Thyroid gland (tissue), 4 donors: ENCODE measurements around the gene CDC14A. TPM values are rescaled to one million over a fixed set of nuclear protein-coding genes. Genes with fewer than 3 reads are reported as not detected.
"Not testable (repeated sequence)": the region's sequence is repeated elsewhere in the genome, so short reads cannot be mapped to it uniquely, and the experiment has no call there.

Experiments used
- DNase-seq, 2 donors: peaks; one replicate each; pipeline ENCODE4 v3.0.0-alpha.2; 2019
- H3K27ac ChIP-seq, 3 donors: fragments of 200-600 bp; sonication (generic); 1 replicate in 2 of 3; 2 replicates in 1 of 3; pipeline ENCODE4 v1.5.1; 2016 to 2019; ENCODE audit warnings: mild to moderate bottlenecking in 1 of 3, moderate library complexity in 1 of 3
- H3K27me3 ChIP-seq: fragments of 200-600 bp; sonication (generic); one replicate; pipeline ENCODE4 v1.5.1; 2019
- H3K36me3 ChIP-seq, 2 donors: fragments of 200-600 bp; sonication (generic); one replicate each; pipeline ENCODE4 v1.5.1; 2016 to 2019
- H3K4me1 ChIP-seq, 2 donors: fragments of 200-600 bp; sonication (generic); one replicate each; pipeline ENCODE4 v1.5.1; 2017 to 2019
- H3K4me3 ChIP-seq, 3 donors: fragments of 200-600 bp; sonication (generic); replicated peaks in 1 of 3; 1 replicate in 2 of 3; 2 replicates in 1 of 3; pipeline ENCODE4 v1.5.1; 2016; ENCODE audit warnings: mild to moderate bottlenecking in 1 of 3
- H3K9me3 ChIP-seq: fragments of 200-600 bp; sonication (generic); one replicate; pipeline ENCODE4 v1.5.1; 2017
- POLR2A ChIP-seq, 2 donors: fragments of 450-650 bp; IDR thresholded peaks; one replicate each; pipeline ENCODE4 v1.6.1; 2017; ENCODE audit warnings: antibody characterized with exemption in 2 of 2, mild to moderate bottlenecking in 2 of 2, moderate library complexity in 1 of 2
- WGBS, 2 donors: methylation state at CpG; one replicate each; pipeline ENCODE4 v1.1.5; 2017; 5-methylcytosine and 5-hydroxymethylcytosine counted together
- intact Hi-C: fragments of 100-400 bp; cut with DNase I; formaldehyde crosslinking; loops from one replicate; pipeline ENCODE4 v1.15.1; 2023
- total RNA-seq, 4 donors: library from RNA; depleted of rRNA; stranded (reverse); fragments of >200 nt; gene quantifications; one replicate each; pipeline ENCODE4 v1.2.3, GENCODE V29; 2016
- TF ChIP-seq, protein P1 (sequence below), 6 experiments: fragments of 200-600 bp in 3 of 6; fragments of 450-650 bp in 3 of 6; sonication (generic) in 3 of 6; IDR thresholded peaks; one replicate each; pipeline ENCODE4 v1.5.1; 2016 to 2019; ENCODE audit warnings: antibody characterized with exemption in 6 of 6, mild to moderate bottlenecking in 2 of 6, inconsistent platforms in 1 of 6, moderate library complexity in 1 of 6

CDC14A gene
- total RNA-seq, 4 donors from 2014 or later = 17.1 to 32.8 (median 28.0) TPM

DNA sequence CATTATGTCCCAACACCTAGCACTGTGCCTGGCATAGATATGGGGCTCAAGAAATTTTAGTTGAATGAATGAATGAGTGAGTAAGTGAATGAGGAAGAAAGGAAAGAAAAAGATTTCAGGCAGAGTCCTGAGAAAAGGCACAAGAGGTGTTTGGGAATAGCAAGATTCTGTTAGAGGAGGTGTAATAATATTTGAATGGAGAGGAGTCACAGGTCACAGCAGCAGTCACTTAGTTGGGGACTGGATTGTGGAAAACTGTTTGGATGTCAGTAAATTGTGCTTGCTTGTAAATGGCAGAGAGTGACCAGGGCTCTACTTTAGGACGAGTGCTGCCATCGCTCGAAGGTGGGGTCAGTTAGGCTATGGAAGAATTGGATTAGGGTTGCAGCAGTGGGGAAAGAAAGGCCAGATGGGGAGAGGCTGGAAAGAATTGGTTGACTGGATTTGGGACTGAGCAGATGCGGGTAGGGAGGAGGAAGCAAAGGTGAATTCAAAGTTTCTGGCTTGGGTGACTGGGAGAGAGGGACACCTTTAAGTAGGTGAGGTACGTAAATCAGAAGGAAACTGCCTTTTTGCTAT, 9.3 kb downstream of the CDC14A start:
- Histone ChIP-seq H3K4me3 (no peak overlapping the region), H3K36me3 (no peaks in the 10 kb centered on the region), H3K9me3 (no peaks in the 10 kb centered on the region), H3K4me1 (peaks cover 34 to 41% of the 10 kb centered on the region in 2 donors), H3K27me3 (no peaks in the 10 kb centered on the region), H3K27ac (peak overlapping the region; percentile 14 to 63 (median 50))
- WGBS, 2 donors = 84 to 91% methylated on average over 5 of the region's 5 CpGs
- DNase-seq = no peak
- TF ChIP-seq POLR2A (IDR thresholded peaks at IDR 0.05) = no peak
- TF ChIP-seq, protein P1, sequence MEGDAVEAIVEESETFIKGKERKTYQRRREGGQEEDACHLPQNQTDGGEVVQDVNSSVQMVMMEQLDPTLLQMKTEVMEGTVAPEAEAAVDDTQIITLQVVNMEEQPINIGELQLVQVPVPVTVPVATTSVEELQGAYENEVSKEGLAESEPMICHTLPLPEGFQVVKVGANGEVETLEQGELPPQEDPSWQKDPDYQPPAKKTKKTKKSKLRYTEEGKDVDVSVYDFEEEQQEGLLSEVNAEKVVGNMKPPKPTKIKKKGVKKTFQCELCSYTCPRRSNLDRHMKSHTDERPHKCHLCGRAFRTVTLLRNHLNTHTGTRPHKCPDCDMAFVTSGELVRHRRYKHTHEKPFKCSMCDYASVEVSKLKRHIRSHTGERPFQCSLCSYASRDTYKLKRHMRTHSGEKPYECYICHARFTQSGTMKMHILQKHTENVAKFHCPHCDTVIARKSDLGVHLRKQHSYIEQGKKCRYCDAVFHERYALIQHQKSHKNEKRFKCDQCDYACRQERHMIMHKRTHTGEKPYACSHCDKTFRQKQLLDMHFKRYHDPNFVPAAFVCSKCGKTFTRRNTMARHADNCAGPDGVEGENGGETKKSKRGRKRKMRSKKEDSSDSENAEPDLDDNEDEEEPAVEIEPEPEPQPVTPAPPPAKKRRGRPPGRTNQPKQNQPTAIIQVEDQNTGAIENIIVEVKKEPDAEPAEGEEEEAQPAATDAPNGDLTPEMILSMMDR (IDR thresholded peaks at IDR 0.05) = no peak
- intact Hi-C loops = loop anchor here (10.0 kb wide), 1 partner anchor 227 kb away; the partner anchor contains the start of genes SASS6 and TRMT13

- WGBS, 2 donors = 96% methylated on average over 16 of the region's 16 CpGs
- TF ChIP-seq, protein P1 (IDR thresholded peaks at IDR 0.05) = no peak
- no peak for TF ChIP-seq POLR2A (IDR thresholded peaks at IDR 0.05)
- Histone ChIP-seq H3K4me1 (peaks cover 33 to 38% of the 10 kb centered on the region in 2 donors), H3K27me3 (no peaks in the 10 kb centered on the region), H3K27ac (no peak overlapping the region), H3K4me3 (no peak overlapping the region), H3K9me3 (no peaks in the 10 kb centered on the region), H3K36me3 (no peaks in the 10 kb centered on the region)
- intact Hi-C loops = loop anchor here (10.0 kb wide), 1 partner anchor 228 kb away; the partner anchor contains the start of genes SASS6 and TRMT13
- no peak for DNase-seq
These were observed 10.6 kb downstream of the CDC14A start for GRCh38 chr1:100362821-100363466.

DNA sequence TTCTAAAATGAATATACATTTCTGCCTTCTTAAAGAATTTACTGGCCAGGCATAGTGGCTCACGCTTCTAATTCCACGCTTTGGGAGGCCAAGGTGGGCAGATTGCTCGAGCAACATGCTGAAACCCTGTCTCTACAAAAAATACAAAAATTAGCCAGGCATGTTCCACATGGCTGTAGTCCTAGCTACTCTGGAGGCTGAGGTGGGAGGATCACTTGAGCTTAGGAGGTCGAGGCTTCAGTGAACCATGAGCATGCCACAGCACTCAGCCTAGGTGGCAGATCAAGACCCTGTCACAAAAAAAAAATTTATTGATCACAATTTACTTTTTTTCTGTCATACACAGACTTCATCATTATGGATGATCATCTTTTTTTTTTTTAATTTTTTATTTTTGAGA, 11.5 kb downstream of the CDC14A start:
- Histone ChIP-seq H3K4me1 (peaks cover 25 to 29% of the 10 kb centered on the region in 2 donors), H3K36me3 (no peaks in the 10 kb centered on the region), H3K9me3 (no peaks in the 10 kb centered on the region), H3K27ac (no peak overlapping the region), H3K4me3 (no peak overlapping the region), H3K27me3 (no peaks in the 10 kb centered on the region)
- no peak for DNase-seq
- TF ChIP-seq, protein P1 (IDR thresholded peaks at IDR 0.05) = no peak
- TF ChIP-seq POLR2A (IDR thresholded peaks at IDR 0.05) = no peak
- 95 to 99% methylated on average over 4 of the region's 4 CpGs for WGBS, 2 donors
- intact Hi-C loops = loop anchor here (10.0 kb wide), 1 partner anchor 229 kb away; the partner anchor contains the start of genes SASS6 and TRMT13

- WGBS, 2 donors = 38 to 56% methylated on average over 3 of the region's 3 CpGs
- peaks cover 19 to 20% of the 10 kb centered on the region in 2 donors for H3K4me1 ChIP-seq
- H3K4me3 ChIP-seq = no peak overlapping the region
- no peaks in the 10 kb centered on the region for H3K36me3 ChIP-seq
- H3K27me3 ChIP-seq = no peaks in the 10 kb centered on the region
- TF ChIP-seq POLR2A (IDR thresholded peaks at IDR 0.05) = no peak
- TF ChIP-seq, protein P1 (IDR thresholded peaks at IDR 0.05) = no peak
- H3K9me3 ChIP-seq = no peaks in the 10 kb centered on the region
- H3K27ac ChIP-seq = no peak overlapping the region
- intact Hi-C loops = loop anchor here (10.0 kb wide), 1 partner anchor 230 kb away; the partner anchor contains the start of genes SASS6 and TRMT13
- no peak for DNase-seq
These were observed 12.4 kb downstream of the CDC14A start for GRCh38 chr1:100364697-100365096.

DNA sequence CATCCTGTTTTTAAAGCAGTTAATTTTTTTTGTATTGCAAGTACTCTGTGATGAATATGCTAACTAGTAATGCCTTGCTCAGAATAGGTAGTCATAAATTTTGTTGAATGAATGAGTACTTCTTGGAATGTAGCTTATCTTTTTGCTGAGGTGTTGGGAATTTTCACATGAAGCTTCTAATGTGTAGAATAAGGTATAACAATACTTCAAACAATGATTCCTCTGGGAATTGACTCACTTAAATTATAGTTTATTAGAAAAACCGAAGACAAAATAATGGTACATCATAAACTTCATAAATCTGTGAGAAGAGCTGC, 13.9 kb downstream of the CDC14A start:
- intact Hi-C loops = loop anchor here (10.0 kb wide), 1 partner anchor 231 kb away; the partner anchor contains the start of genes SASS6 and TRMT13
- WGBS, 2 donors = 94% methylated on average over 1 of the region's 1 CpG
- TF ChIP-seq, protein P1 (IDR thresholded peaks at IDR 0.05) = no peak
- TF ChIP-seq POLR2A (IDR thresholded peaks at IDR 0.05) = no peak

GRCh38 chr1:100369339-100369738, 17.0 kb downstream of the CDC14A start:
- intact Hi-C loops = loop anchor here (10.0 kb wide), 1 partner anchor 235 kb away; the partner anchor contains the start of genes SASS6 and TRMT13
- 98 to 99% methylated on average over 4 of the region's 4 CpGs for WGBS, 2 donors
- not testable (repeated sequence) for H3K4me1 ChIP-seq, H3K36me3 ChIP-seq, H3K9me3 ChIP-seq, H3K27me3 ChIP-seq, H3K27ac ChIP-seq, H3K4me3 ChIP-seq, DNase-seq

More for the DNA sequence above, 13.9 kb downstream of the CDC14A start:
- Histone ChIP-seq H3K4me3 (no peak overlapping the region), H3K36me3 (no peaks in the 10 kb centered on the region), H3K27me3 (no peaks in the 10 kb centered on the region), H3K9me3 (no peaks in the 10 kb centered on the region), H3K4me1 (peaks cover 8 to 9% of the 10 kb centered on the region in 2 donors), H3K27ac (no peak overlapping the region)
- no peak for DNase-seq

DNA sequence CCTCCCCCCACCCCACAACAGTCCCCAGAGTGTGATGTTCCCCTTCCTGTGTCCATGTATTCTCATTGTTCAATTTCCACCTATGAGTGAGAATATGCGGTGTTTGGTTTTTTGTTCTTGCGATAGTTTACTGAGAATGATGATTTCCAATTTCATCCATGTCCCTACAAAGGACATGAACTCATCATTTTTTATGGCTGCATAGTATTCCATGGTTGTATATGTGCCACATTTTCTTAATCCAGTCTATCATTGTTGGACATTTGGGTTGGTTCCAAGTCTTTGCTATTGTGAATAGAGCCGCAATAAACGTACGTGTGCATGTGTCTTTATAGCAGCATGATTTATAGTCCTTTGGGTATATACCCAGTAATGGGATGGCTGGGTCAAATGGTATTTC, 21.6 kb downstream of the CDC14A start:
- DNase-seq, H3K4me3 ChIP-seq, intact Hi-C loops, H3K9me3 ChIP-seq, H3K27ac ChIP-seq, H3K27me3 ChIP-seq, H3K36me3 ChIP-seq: not testable (repeated sequence)
- peaks cover 8 to 12% of the 10 kb centered on the region in 2 donors for H3K4me1 ChIP-seq
- 85 to 93% methylated on average over 5 of the region's 5 CpGs for WGBS, 2 donors
